DOHH2 (cell line): ENCODE results near the gene PYY.

Source experiments
- CTCF ChIP-seq: fragments of 200-600 bp; sonication (generic); IDR thresholded peaks from one replicate; pipeline ENCODE4 v1.5.1; 2014; ENCODE audit warnings: antibody characterized with exemption, mild to moderate bottlenecking, low read depth, low read length; ENCODE audit not compliant: poor library complexity, severe bottlenecking
- EZH2phosphoT487 ChIP-seq: fragments of 200-600 bp; sonication (generic); IDR thresholded peaks from 2 replicates; pipeline ENCODE4 v1.6.1; 2017; ENCODE audit warnings: borderline replicate concordance, mild to moderate bottlenecking, antibody characterized with exemption, low read length, moderate library complexity, mixed read lengths

GRCh38 chr17:43945074-43945829, 8.5 kb downstream of the PYY start:
- TF ChIP-seq CTCF (no peak), EZH2phosphoT487 (no peak)
